ENCODE measurements around the gene GJB1. TPM values are rescaled to one million over a fixed set of nuclear protein-coding genes. Genes with fewer than 3 reads are reported as not detected.

GJB1 gene
- polyA plus RNA-seq, 3 donors, result not detected

- intact Hi-C loops (cut with micrococcal nuclease), result no loop called here
- Histone ChIP-seq H2AFZ (ENCODE audit: insufficient read depth, low read depth, low read length, poor library complexity, severe bottlenecking) (no peak overlapping the region), H3K4me1 (ENCODE audit: control insufficient read depth in 1 of 2, insufficient read depth in 2 of 2, low read length in 2 of 2) (peaks cover 0 to 2% of the 10 kb centered on the region in 2 donors), H3K27ac (ENCODE audit: low read depth in 1 of 2, low read length in 2 of 2) (no peak overlapping the region), H4K20me1 (ENCODE audit: insufficient read depth, low read length) (no peaks in the 10 kb centered on the region), H3K9me3 (replicated peaks in 1 of 2; ENCODE audit: control insufficient read depth in 1 of 2, insufficient read depth in 1 of 2, low read length in 2 of 2) (no peaks in the 10 kb centered on the region), H3K27me3 (ENCODE audit: control insufficient read depth in 2 of 2, insufficient read depth in 2 of 2, low read length in 2 of 2) (no peaks in the 10 kb centered on the region), H3K4me2 (replicated peaks; ENCODE audit: extremely low read depth, low read length, poor library complexity, severe bottlenecking) (no peak overlapping the region), H3K9ac (ENCODE audit: insufficient read depth, low read length, poor library complexity, severe bottlenecking) (no peak overlapping the region), H3K36me3 (replicated peaks in 1 of 2; ENCODE audit: control insufficient read depth in 1 of 2, insufficient read depth in 2 of 2, low read length in 2 of 2) (peaks cover 91 to 96% of the 10 kb centered on the region in 2 donors), H3K79me2 (ENCODE audit: insufficient read depth, low read length) (no peaks in the 10 kb centered on the region), H3K4me3 (replicated peaks in 1 of 3; ENCODE audit: low read depth in 2 of 3, low read length in 3 of 3) (no peak overlapping the region)
- WGBS (ENCODE audit: insufficient coverage), result 94% methylated on average over 2 of the region's 2 CpGs
- DNase-seq, result no peak
- peaks cover 0 to 6% (median 0%) of the 10 kb centered on the region in 7 donors for H3K9me3 Mint-ChIP-seq
- no peak overlapping the region for H3K4me3 Mint-ChIP-seq
- peak overlapping the region in 1 of 7 donors; percentile 53 for H3K27ac Mint-ChIP-seq
- no peak for TF ChIP-seq CTCF (IDR thresholded peaks at IDR 0.05)
- H3K27me3 Mint-ChIP-seq (ENCODE audit: low read depth in 3 of 3), result peaks cover 0 to 4% (median 0%) of the 10 kb centered on the region in 3 donors
- H3K4me1 Mint-ChIP-seq, result peaks cover 5% of the 10 kb centered on the region
- peaks cover 84 to 90% of the 10 kb centered on the region in 2 donors for H3K36me3 Mint-ChIP-seq
These were observed 22.1 kb downstream of the GJB1 start for GRCh38 chrX:71245159-71245558.

GRCh38 chrX:71250841-71251240, 27.8 kb downstream of the GJB1 start:
- intact Hi-C loops (cut with micrococcal nuclease), result loop anchor here in 1 of 2 donors (10.0 kb wide), 1 partner anchor 56 kb away; no protein-coding TSS in a partner anchor
- peaks cover 0 to 2% (median 0%) of the 10 kb centered on the region in 7 donors for H3K9me3 Mint-ChIP-seq
- Histone ChIP-seq H3K79me2 (ENCODE audit: insufficient read depth, low read length) (peaks cover 12% of the 10 kb centered on the region), H3K27ac (ENCODE audit: low read depth in 1 of 2, low read length in 2 of 2) (peak overlapping the region in 1 of 2 donors; percentile 31), H3K36me3 (replicated peaks in 1 of 2; ENCODE audit: control insufficient read depth in 1 of 2, insufficient read depth in 2 of 2, low read length in 2 of 2) (peaks cover 38 to 40% of the 10 kb centered on the region in 2 donors), H4K20me1 (ENCODE audit: insufficient read depth, low read length) (no peaks in the 10 kb centered on the region), H3K4me2 (replicated peaks; ENCODE audit: extremely low read depth, low read length, poor library complexity, severe bottlenecking) (peak overlapping the region; percentile 92), H2AFZ (ENCODE audit: insufficient read depth, low read depth, low read length, poor library complexity, severe bottlenecking) (peak overlapping the region; percentile 41), H3K4me3 (replicated peaks in 1 of 3; ENCODE audit: low read depth in 2 of 3, low read length in 3 of 3) (peak overlapping the region in 1 of 3 experiments; percentile 90), H3K9me3 (replicated peaks in 1 of 2; ENCODE audit: control insufficient read depth in 1 of 2, insufficient read depth in 1 of 2, low read length in 2 of 2) (no peaks in the 10 kb centered on the region), H3K9ac (ENCODE audit: insufficient read depth, low read length, poor library complexity, severe bottlenecking) (no peak overlapping the region), H3K27me3 (ENCODE audit: control insufficient read depth in 2 of 2, insufficient read depth in 2 of 2, low read length in 2 of 2) (no peaks in the 10 kb centered on the region), H3K4me1 (ENCODE audit: control insufficient read depth in 1 of 2, insufficient read depth in 2 of 2, low read length in 2 of 2) (peaks cover 28 to 33% of the 10 kb centered on the region in 2 donors)
- peaks cover 36% of the 10 kb centered on the region for H3K4me1 Mint-ChIP-seq
- DNase-seq, result no peak
- peaks cover 0 to 11% (median 0%) of the 10 kb centered on the region in 3 donors for H3K27me3 Mint-ChIP-seq (ENCODE audit: low read depth in 3 of 3)
- WGBS (ENCODE audit: insufficient coverage), result no CpG with 5 or more reads among the region's 9 CpGs
- H3K27ac Mint-ChIP-seq, result peak overlapping the region in 3 of 7 donors; percentile 32 to 63 (median 57)
- peak overlapping the region; percentile 77 for H3K4me3 Mint-ChIP-seq
- no peak for TF ChIP-seq CTCF (IDR thresholded peaks at IDR 0.05)
- H3K36me3 Mint-ChIP-seq, result peaks cover 37 to 40% of the 10 kb centered on the region in 2 donors
